NCI-H146 treated with DMSO at 0.1 percent for 48 hours (cell line): ENCODE data around the gene CYP2F1.

Experiments
- DNase-seq: peaks from one replicate; lab custom pipeline; 2025; ENCODE audit not compliant: unreplicated experiment; lab: John Stamatoyannopoulos, UW

The CYP2F1 gene

GRCh38 chr19:41175801-41176777, 61.9 kb downstream of the CYP2F1 start:
- DNase-seq: no peak
